ENCODE data around the gene NCKAP5.

DNA sequence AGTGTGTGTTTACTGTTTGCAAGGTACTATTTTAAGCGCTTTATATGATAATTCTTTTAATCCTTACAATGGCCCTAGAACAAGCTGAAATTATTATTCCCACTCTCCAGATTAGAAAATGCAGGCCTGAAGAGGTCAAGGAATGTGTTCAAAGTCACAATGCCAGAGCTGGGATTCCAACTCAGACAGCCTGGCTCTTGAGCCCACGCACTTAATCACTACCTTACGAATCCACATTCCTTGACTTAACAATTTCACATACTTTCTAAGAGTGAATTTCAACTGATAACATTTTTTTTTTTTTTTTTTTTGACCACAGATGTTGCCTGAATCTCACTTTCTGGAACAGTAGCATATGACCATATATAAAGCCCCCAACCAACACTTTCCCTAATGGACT is 400.3 kb downstream of the NCKAP5 start:
- TF ChIP-seq ZNF510 (CRISPR knock-in tag; IDR thresholded peaks at IDR 0.05; ENCODE audit: low read depth) = no peak
- TF ChIP-seq ZNF382 (CRISPR knock-in tag; IDR thresholded peaks at IDR 0.05; ENCODE audit: borderline replicate concordance) = no peak
- TF ChIP-seq ZFX (CRISPR knock-in tag; IDR thresholded peaks at IDR 0.05; ENCODE audit: low read depth) = no peak
- TF ChIP-seq ZNF260 (CRISPR knock-in tag; IDR thresholded peaks at IDR 0.05; ENCODE audit: borderline replicate concordance, low read depth) = no peak

All from HepG2 (cell line).